Ovary (tissue), 9 donors: ENCODE measurements around the gene SLC24A5. TPM values are rescaled to one million over a fixed set of nuclear protein-coding genes. Genes with fewer than 3 reads are reported as not detected.

Source experiments
- DNase-seq, 5 donors: peaks; one replicate each; pipeline ENCODE4 v3.0.0-alpha.2; 2019 to 2020
- H3K27ac ChIP-seq, 2 donors: fragments of 200-600 bp; one replicate each; pipeline versions ENCODE4 v1.5.1 to v1.8.0; 2019 to 2022
- H3K27me3 ChIP-seq: fragments of 200-600 bp; one replicate; pipeline ENCODE4 v1.8.0; 2022
- H3K36me3 ChIP-seq: fragments of 200-600 bp; sonication (generic); one replicate; pipeline ENCODE4 v1.5.1; 2019
- H3K4me1 ChIP-seq: one replicate; pipeline ENCODE4 v1.8.1; 2013; ENCODE audit warnings: mild to moderate bottlenecking, moderate library complexity; ENCODE audit not compliant: insufficient read depth
- H3K4me3 ChIP-seq: fragments of 200-600 bp; sonication (generic); one replicate; pipeline ENCODE4 v1.5.1; 2017
- H3K9me3 ChIP-seq, 2 donors: fragments of 200-600 bp in 1 of 2; sonication (generic) in 1 of 2; one replicate each; pipeline versions ENCODE4 v1.5.1 to v1.8.1; 2013 to 2019; ENCODE audit warnings: mild to moderate bottlenecking in 1 of 2, moderate library complexity in 1 of 2
- EP300 ChIP-seq: sonication (generic); formaldehyde crosslinking; IDR thresholded peaks from one replicate; pipeline ENCODE4 v1.6.1; 2017; ENCODE audit warnings: antibody characterized with exemption
- POLR2A ChIP-seq: fragments of 450-650 bp; IDR thresholded peaks from one replicate; pipeline ENCODE4 v1.6.1; 2017; ENCODE audit warnings: antibody characterized with exemption, mild to moderate bottlenecking, moderate library complexity
- WGBS, 3 donors: extraction: QIAGEN DNeasy Blood & Tissue Kit in 1 of 3; methylation state at CpG; one replicate each; pipeline versions ENCODE4 v1.1.5 to v1.1.7; 2013 to 2017; 5-methylcytosine and 5-hydroxymethylcytosine counted together
- intact Hi-C, 4 donors: fragments of 100-400 bp; cut with DNase I; formaldehyde crosslinking; loops; one replicate each; pipeline versions ENCODE4 v1.11.0 to v1.15.1; 2022 to 2023
- polyA plus RNA-seq, 2 donors: library from polyadenylated mRNA; stranded (reverse); fragments of 200-250 nt in 1 of 2; fragments of 350-450 nt in 1 of 2; fragmentation: Illumina TruSeq in 1 of 2; extraction: RNeasy Lipid Tissue Mini Kit (QIAGEN cat#74804) in 1 of 2; gene quantifications; one replicate each; pipeline ENCODE4 v1.2.3, GENCODE V29; 2013 to 2014
- total RNA-seq, 7 donors: library from RNA; depleted of rRNA in 2 of 7; stranded (reverse); fragments of >200 nt in 2 of 7; fragmentation: NEBNext Ultra II Directional in 3 of 7; extraction: Animal tissue kit (Norgen Biotek cat#: 25700) in 3 of 7; gene quantifications; one replicate each; pipeline versions ENCODE4 v1.1.0 to v1.2.4, GENCODE V29; 2016 to 2023
- TF ChIP-seq, protein P1 (sequence below), 3 donors: fragments of 450-650 bp in 2 of 3; fragments of 200-600 bp in 1 of 3; IDR thresholded peaks; one replicate each; pipeline versions ENCODE4 v1.5.1 to v1.8.0; 2016 to 2022; ENCODE audit warnings: antibody characterized with exemption in 3 of 3, mild to moderate bottlenecking in 1 of 3
- donor health status: DM: no; HTN: no; CAD: no; lungs with moderate emphysema.
- donor health status: DM: no; HTN: no; CAD: no.
- donor health status: Bipolar disorder and iron deficiency.
- donor health status: DM: yes; HTN: yes; CAD: no.
- donor health status: DM: no; HTN: no; CAD: no.
- donor health status: DM: yes; HTN: yes; CAD: no.

The SLC24A5 gene
- total and polyA plus RNA-seq, 9 donors: not detected

DNA sequence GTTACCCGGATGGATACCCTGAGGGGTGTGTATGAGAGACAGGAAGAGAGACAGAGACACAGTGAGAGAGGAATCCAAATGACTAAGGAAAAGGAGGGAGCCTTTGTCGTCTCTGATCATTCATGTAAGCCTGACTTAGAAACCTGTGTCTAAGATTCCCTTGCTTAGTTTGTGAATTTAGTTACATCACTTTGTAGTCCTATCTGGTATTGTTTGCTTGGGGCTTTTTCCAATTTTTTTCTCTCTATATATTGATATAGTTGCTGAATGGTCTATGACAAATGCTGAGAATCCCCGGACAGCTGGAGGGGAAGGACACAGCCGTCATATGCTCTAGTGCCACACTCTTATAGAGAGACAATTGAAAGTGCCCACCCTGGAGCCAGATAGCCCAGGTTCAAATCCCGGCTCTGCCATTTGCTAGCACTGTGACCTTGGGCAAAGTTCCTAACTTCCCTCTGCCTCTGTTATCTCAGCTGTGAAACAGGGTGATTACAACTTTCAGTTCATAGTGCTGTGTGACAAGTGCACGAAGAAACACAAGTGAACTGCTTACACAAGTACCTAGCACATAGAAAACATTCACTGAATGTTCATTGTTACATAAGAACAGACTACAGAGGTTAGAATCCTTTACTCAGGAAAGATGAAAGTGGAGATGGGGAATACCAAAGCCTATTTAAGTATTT, 6.0 kb downstream of the SLC24A5 start:
- 48 to 72% (median 52%) methylated on average over 6 of the region's 6 CpGs for WGBS, 3 donors
- no peak for DNase-seq
- no peaks in the 10 kb centered on the region for H3K27me3 ChIP-seq
- H3K4me3 ChIP-seq: no peak overlapping the region
- H3K4me1 ChIP-seq: no peaks in the 10 kb centered on the region
- H3K27ac ChIP-seq: no peak overlapping the region
- no peaks in the 10 kb centered on the region for H3K36me3 ChIP-seq
- H3K9me3 ChIP-seq: no peaks in the 10 kb centered on the region
- intact Hi-C loops: no loop called here
- TF ChIP-seq EP300: no peak
- TF ChIP-seq POLR2A: no peak
- TF ChIP-seq, protein P1, sequence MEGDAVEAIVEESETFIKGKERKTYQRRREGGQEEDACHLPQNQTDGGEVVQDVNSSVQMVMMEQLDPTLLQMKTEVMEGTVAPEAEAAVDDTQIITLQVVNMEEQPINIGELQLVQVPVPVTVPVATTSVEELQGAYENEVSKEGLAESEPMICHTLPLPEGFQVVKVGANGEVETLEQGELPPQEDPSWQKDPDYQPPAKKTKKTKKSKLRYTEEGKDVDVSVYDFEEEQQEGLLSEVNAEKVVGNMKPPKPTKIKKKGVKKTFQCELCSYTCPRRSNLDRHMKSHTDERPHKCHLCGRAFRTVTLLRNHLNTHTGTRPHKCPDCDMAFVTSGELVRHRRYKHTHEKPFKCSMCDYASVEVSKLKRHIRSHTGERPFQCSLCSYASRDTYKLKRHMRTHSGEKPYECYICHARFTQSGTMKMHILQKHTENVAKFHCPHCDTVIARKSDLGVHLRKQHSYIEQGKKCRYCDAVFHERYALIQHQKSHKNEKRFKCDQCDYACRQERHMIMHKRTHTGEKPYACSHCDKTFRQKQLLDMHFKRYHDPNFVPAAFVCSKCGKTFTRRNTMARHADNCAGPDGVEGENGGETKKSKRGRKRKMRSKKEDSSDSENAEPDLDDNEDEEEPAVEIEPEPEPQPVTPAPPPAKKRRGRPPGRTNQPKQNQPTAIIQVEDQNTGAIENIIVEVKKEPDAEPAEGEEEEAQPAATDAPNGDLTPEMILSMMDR (IDR thresholded peaks at IDR 0.05): no peak

DNA sequence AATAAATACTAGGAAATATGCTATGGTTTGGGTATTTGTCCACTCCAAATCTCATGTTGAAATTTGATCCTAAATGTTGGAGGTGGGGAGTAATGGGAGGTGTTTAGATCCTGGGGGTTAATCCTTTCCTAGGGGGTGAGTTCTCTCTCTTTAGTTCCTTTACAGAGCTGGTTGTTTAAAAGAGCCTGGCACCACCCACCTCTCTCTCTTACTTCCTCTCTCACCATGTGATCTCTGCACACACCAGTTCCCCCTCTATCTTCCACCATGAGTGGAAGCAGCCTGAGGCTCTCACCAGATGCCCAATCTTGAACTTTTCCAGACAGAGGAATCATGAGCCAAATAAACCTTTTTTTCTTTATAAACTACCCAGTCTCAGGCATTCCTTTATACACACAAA, 10.5 kb downstream of the SLC24A5 start:
- DNase-seq: no peak
- no peak overlapping the region for H3K27ac ChIP-seq
- H3K36me3 ChIP-seq: no peaks in the 10 kb centered on the region
- no peaks in the 10 kb centered on the region for H3K9me3 ChIP-seq
- H3K4me1 ChIP-seq: no peaks in the 10 kb centered on the region
- no peaks in the 10 kb centered on the region for H3K27me3 ChIP-seq
- TF ChIP-seq EP300 (no peak), POLR2A (no peak)
- TF ChIP-seq, protein P1 (IDR thresholded peaks at IDR 0.05): no peak
- no peak overlapping the region for H3K4me3 ChIP-seq
- intact Hi-C loops: no loop called here

DNA sequence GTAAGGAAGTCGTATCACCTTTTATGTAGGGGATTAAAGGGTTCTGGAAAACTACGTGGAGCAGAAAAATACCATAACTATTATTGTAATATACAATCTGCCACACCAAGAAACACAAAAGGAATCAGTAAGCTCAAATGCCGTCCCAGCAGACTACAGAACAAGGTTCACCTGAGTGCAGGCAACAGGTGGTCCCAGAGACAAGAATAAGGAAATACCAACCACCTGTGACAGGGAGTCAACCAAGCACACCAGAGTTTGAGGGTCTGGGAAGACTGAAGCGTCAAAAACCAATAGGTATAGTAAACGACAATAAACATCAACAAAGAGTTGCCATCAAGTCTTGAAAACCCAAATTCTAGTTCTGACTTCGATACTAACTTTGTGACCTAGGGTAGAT, 12.1 kb downstream of the SLC24A5 start:
- H3K9me3 ChIP-seq: no peaks in the 10 kb centered on the region
- H3K36me3 ChIP-seq: no peaks in the 10 kb centered on the region
- 88 to 94% (median 91%) methylated on average over 6 of the region's 6 CpGs for WGBS, 3 donors
- no peaks in the 10 kb centered on the region for H3K4me1 ChIP-seq
- no peaks in the 10 kb centered on the region for H3K27me3 ChIP-seq
- intact Hi-C loops: no loop called here
- no peak overlapping the region for H3K27ac ChIP-seq
- DNase-seq: no peak
- TF ChIP-seq EP300: no peak
- no peak for TF ChIP-seq POLR2A
- TF ChIP-seq, protein P1 (IDR thresholded peaks at IDR 0.05): no peak
- no peak overlapping the region for H3K4me3 ChIP-seq

DNA sequence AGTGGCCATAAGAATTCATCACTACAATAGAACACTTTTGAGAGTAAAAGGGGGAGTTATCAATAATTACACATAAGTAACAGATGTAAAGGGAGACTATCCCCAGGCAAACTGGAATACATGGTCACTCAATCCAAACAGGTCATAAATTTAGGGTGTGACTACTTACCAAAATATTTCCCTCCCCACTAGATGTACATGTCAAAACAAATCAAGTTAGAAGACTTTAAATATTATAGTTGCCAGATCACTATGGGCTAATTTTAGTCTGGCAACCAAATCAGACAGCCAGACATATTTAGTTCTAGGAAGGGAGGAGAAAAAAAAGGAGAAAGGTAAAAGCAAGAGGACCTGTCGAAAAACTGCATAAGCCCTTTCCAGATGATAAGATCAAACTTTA, 23.1 kb downstream of the SLC24A5 start:
- H3K27ac ChIP-seq: no peak overlapping the region

More for the DNA sequence above, 23.1 kb downstream of the SLC24A5 start:
- TF ChIP-seq EP300 (no peak), POLR2A (no peak)
- TF ChIP-seq, protein P1 (IDR thresholded peaks at IDR 0.05): no peak
- H3K36me3 ChIP-seq: no peaks in the 10 kb centered on the region
- H3K4me1 ChIP-seq: no peaks in the 10 kb centered on the region
- no peak for DNase-seq
- intact Hi-C loops: no loop called here
- no peak overlapping the region for H3K4me3 ChIP-seq
- no peaks in the 10 kb centered on the region for H3K27me3 ChIP-seq
- 72 to 75% (median 74%) methylated on average over 1 of the region's 1 CpG for WGBS, 3 donors
- H3K9me3 ChIP-seq: no peaks in the 10 kb centered on the region
